ENCODE data around the gene PSAPL1.

GRCh38 chr4:7421356-7422150 is 13.2 kb downstream of the PSAPL1 start:
- TF ChIP-seq, protein P1, sequence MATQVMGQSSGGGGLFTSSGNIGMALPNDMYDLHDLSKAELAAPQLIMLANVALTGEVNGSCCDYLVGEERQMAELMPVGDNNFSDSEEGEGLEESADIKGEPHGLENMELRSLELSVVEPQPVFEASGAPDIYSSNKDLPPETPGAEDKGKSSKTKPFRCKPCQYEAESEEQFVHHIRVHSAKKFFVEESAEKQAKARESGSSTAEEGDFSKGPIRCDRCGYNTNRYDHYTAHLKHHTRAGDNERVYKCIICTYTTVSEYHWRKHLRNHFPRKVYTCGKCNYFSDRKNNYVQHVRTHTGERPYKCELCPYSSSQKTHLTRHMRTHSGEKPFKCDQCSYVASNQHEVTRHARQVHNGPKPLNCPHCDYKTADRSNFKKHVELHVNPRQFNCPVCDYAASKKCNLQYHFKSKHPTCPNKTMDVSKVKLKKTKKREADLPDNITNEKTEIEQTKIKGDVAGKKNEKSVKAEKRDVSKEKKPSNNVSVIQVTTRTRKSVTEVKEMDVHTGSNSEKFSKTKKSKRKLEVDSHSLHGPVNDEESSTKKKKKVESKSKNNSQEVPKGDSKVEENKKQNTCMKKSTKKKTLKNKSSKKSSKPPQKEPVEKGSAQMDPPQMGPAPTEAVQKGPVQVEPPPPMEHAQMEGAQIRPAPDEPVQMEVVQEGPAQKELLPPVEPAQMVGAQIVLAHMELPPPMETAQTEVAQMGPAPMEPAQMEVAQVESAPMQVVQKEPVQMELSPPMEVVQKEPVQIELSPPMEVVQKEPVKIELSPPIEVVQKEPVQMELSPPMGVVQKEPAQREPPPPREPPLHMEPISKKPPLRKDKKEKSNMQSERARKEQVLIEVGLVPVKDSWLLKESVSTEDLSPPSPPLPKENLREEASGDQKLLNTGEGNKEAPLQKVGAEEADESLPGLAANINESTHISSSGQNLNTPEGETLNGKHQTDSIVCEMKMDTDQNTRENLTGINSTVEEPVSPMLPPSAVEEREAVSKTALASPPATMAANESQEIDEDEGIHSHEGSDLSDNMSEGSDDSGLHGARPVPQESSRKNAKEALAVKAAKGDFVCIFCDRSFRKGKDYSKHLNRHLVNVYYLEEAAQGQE (IDR thresholded peaks at IDR 0.05; ENCODE audit: insufficient replicate concordance, low read depth) = no peak
- TF ChIP-seq CTCF (IDR thresholded peaks at IDR 0.05; ENCODE audit: insufficient read depth, low read length) (no peak), SPI1 (IDR thresholded peaks at IDR 0.05; ENCODE audit: borderline replicate concordance, low read depth) (no peak), GABPA (IDR thresholded peaks at IDR 0.05; ENCODE audit: low read depth) (no peak), POLR2AphosphoS5 (IDR thresholded peaks at IDR 0.05; ENCODE audit: low read depth) (no peak)
